C1 segment of cervical spinal cord (tissue), 14 donors: ENCODE data around the gene CDH22.

Experiments used
- DNase-seq, 14 donors: peaks; one replicate each; lab custom pipeline; 2025; lab: John Stamatoyannopoulos, UW

CDH22 gene

DNA sequence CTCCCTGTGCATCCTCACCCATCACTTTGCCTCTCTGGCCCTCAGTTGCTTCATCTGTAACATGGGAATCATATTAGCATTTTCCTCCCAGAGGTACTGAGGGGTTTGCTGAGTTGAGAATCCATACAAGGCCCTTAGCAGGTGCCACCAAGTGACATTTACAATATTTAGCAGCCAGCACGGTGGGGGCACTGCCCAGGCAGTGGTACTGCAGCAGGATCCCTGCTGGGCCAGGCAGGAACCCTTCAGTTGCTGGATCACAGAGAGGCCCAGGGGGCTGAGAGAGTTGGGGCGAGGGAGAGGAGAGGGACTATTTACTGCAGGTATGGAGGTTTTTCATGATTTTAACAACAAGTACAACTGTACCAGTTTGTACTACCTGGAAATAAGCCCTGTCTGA lies 65.9 kb downstream of the CDH22 start:
- DNase-seq: no peak

DNA sequence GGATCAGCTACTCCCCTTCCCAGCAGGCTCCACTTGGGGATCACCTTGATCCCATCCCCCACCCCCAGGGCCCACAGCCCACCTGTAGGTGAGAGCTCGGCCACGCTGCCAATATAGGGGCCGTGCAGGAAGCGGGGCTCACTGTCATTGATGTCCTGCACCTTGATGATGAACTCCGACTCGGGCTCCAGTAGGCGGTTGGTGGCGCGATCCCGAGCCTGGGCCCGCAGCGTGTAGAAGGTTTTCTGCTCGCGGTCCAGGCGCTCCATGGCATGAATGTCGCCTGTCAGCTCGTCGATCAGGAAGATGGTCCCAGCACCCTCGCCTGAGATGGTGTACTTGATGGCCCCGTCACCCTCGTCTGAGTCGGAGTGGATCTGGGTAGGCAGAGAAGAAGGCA lies 67.4 kb downstream of the CDH22 start:
- no peak for DNase-seq

DNA sequence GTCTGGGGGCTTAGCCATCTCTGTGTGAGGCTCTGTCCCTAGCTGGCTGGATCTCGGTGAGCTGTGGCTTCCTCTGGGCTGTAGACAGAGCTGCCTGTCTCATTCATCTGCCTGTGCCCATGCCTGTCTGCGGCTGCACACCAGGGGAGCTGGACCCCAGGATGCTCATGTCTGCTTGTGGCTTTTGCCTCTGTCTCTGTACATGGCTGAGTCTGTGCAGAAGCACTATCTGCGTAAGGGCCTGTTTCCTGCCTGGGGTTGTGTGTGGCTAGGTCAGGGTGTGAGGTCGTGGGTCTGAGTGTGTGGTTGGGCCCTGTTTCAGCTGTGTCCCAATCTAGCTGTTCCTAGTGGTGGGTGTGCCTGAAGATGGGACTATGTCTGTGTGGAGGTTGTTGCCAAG lies 68.2 kb downstream of the CDH22 start:
- no peak for DNase-seq

DNA sequence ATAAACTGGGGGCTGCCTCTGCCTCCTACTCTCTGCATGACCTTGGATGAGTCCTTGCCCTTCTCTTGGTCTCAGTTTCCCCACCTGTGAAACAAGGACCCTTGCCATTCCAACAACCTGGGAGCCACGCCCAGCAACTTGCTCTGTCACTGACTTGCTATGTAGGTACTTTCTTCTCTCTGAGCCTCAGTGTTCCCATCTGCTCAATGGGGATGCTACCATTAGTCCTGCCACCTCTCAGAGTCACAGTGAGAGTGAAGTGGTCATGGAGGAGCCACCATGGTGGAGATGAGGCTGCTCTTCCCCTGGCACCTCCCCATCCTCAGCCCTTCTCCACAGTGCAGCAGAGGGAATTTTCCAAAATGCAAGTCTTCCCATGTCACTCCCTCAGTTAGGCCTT lies 70.6 kb downstream of the CDH22 start:
- no peak for DNase-seq

DNA sequence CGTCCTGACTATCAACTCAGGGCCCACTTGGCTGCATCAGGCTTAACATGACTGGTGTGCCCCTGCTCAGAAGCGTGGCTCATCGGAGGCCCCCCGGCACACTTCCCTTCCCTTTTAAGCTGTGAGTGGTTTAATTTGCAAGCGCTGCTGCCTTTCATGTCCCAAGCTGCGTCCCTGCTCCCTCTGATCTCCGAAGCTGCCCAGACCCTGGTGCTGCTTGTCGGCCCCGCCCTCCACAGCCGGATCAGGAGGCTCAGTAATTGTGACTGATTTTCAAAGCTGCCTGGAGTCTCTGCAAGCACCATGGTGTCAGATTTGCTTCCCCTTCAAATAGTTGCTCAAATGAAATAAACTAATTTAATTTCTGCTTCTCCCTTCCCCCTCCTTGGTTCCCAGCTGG lies 71.1 kb downstream of the CDH22 start:
- DNase-seq: no peak

DNA sequence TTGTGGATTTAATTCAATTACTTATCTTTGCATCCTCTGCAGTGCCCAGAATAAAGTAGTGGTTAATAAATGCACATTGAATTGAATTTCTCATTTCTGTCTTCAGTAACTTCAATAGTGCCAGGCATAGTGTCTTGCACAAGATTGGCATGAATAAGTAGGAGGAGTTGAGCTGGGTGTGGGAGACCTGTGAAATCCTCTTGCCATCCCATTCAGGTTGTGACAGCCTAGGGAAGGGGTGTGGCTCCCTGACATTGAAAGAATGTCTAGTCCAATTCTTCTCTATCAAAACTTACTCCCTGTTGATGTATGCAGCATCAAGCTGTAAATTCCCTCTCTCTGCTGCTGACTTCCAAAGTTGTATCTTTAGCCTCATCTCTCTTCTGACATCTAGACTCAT lies 73.2 kb downstream of the CDH22 start:
- DNase-seq: no peak

DNA sequence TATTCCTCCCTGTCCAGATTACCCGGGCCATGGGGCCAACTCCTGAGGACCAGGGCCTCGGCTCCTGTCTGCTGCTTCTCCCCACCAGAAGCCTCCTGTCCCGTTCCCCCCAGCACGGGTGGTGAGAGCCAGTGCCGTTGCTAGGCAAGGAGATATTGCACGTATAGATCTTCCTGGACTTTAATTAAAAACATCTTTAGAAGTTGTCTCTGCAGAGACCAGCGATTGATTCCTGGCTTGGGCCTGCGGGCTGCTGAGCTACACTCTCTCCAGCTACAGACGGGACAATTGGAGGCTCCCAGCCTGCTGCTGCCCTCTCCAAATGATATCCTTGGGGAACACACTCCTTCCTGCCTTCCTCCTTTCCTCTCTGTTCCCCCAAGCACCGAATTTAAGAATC lies 74.6 kb downstream of the CDH22 start:
- no peak for DNase-seq

DNA sequence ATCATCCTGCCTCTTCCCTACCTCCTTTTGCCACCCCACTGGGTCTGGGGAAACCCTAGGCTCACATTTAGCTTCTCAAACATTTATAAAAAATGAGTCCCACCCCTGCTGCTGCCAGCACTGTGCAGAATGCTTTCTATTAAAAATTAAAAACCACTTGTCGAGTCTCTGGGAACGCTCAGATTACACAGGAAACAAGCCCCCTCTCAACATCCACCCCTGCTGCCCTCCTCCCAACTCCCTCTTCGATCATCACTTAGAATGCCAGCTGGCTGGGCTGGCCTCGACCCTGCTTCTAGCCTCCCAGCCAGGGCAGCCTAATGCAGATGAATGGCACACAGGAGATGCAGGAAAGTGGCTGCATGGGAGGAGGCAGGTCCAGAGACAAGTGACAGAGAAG lies 75.8 kb downstream of the CDH22 start:
- DNase-seq: no peak

DNA sequence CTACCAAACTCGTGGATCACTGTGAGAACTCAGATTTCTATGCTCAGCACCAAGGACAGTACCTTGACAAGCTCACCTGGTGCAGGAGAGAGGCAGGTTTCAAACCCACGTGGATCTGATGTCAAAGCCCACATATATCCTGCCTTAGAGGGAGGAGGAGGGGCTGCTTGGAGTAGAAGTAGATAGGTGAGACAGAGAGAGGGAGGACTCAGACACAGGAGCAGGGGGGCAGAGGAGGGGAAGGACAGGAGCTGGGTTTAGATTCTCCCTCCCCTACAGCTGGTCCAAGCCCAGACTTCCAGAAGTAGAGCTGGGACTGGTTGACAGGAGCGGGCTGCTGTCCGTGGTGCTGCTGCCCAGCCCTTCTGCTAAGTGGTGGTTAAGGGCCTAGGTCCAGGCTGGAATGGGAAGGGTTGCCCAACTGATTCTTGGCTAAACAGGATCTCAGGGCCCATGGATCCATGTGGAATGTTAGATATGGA lies 77.5 kb downstream of the CDH22 start:
- DNase-seq: no peak

DNA sequence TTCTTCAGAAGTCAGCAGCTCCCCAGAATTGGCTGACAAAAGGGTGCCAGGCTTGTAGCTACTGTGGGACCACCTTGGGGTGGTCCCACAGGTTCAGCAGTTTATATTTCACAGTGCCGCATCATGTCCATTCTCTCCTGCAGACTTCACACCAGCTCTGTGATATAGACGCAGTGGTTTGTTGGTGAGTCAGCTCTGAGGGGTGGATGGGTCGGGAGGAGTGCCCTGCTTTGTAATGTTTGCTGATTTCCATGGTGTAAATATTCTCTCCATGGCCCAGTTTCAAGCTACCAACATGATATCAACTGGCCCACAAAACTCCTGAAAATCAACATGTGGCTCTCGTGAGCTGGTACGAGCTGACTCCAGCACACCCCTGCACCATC lies 78.2 kb downstream of the CDH22 start:
- DNase-seq: no peak

DNA sequence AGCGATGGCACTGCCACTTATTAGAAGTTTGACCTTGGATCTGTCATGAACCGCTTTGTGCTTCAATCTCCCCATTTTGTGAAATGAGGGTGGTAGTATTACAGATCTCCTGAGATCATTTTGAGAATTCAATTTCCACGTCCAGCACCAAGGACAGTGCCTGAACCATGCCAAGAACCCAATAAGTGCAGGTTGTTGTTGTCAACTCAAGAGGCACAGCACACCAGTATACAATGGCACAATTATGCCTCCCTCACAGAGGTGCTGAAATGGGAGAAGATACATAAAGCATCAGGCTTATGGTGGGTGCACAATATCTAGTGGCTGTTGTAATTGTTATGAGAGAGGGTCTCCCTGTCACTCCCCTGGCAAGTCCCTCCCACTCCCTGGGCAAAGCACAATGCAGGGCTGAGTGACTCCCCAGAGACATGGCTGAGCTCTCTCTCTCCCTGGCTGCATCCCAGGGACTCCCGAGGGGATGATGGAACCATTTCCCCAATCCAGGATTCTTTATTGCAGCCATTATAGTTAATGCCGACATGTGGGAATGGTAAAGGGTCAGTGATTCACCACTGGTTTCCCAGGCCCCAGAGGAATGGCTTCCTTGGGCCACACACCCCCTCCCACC lies 78.7 kb downstream of the CDH22 start:
- DNase-seq: no peak

DNA sequence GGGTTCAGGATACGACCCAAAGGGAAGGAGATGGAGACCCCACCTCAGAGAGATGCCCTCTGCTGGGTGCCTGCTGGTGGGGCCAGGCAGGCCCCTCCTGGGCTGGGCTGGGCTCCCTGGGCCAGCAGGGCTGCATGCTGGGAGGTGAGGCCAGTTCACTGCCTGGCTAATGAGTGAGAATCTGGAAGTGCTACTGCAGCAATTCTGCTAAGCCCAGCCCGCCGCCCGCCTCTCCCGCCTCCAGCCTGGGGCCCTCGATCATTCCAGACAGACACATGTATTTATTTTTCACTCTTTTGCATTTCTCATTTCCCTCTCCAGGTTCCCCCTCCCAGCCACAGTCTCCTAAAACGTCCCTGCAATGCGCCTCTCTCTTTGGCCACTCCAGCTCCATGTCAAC lies 79.6 kb downstream of the CDH22 start:
- no peak for DNase-seq

DNA sequence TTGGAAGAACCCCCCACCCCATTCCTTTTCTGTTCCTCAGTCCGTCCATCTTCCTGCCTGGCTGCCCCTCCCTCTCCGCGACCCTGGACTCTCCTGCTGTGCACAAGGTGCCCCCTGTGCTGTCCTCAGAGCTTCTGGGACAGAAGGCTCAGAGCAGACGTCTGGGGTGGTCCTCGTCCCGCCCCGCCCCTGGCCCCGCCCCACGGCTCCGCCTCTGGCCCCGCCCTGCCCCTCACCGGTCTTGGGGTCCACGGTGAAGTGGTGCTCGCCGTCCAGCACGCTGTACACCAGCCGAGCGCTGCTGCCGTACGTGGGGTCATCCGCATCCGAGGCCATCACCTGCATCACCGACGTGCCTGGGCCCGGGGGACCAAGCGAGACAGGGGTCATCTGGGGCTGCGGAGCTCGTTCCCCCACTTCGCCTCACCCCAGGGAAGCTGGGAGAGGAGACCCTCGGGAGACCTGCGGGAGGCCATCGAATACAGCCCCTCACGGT lies 81.0 kb downstream of the CDH22 start:
- no peak for DNase-seq

DNA sequence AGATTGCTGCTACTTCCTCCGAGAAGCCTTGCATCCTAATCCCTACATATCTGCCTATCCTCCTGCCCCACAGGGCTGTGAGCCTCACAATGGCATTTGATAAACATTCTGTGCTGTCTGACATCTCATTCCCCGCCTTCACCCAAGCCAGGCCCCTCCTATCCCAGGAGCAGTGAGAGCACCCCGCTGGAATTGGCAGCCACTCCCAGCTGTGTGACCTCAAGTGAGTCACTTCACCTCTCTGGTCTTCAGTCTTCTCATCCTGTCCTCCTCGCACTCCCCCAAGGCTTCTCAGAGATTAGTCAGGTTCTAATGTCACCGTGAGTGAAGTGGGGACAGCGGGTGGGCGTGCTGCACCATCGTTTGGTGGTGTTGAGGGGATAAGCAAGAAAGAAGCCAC lies 81.7 kb downstream of the CDH22 start:
- no peak for DNase-seq

DNA sequence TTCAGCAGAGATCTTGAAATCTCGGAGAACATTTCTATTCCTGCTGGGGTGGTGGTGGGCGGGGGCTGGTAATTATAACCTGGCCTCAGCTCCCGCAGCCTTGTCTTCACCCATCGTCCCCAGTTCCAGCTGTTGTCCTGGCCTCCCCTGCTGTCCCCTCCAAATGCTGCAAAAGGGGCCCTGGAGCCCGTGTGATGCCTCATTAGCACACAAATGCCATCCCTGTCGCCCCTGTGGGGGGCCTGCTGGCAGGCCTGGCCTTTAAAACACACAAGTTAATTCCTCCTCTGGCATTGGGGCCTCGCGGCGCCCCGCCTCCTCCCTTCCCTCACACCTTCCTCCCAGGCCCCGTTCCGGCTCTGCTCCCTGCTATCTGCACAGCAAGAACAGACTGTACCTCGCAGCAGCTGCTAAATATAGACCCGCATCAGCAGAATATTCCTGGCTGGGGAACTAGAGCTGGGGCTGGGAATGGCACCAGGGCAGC lies 85.7 kb downstream of the CDH22 start:
- peak in 1 of 14 donors; percentile 95 for DNase-seq

DNA sequence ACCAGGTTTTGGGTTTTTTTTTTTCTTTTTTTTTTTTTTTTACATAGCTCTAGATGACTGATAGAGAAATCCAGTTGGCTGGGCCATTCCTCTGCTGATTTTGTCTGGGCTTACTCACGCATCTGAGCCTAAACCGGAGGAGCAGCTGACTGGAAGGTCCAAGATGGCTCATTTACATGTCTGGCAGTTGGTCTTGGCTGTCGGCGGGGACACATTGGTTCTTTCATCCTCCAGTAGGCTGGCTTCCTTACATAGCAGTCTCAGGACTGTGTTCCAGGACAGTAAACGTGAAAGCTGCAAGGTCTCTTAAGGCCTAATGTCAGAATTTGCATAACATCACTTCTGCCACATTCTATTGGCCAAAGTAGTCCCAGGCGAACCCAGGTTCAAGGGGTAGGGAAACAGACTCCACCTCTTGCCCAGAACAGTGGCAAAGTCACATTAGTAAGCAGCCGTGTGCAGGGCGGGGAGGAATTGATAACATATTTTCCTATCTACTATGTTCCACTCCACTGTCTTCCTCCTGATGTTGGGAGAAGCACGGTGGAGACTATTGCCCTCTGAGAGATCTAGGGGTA lies 87.0 kb downstream of the CDH22 start:
- DNase-seq: peak in 5 of 14 donors; percentile 4 to 84 (median 19)

DNA sequence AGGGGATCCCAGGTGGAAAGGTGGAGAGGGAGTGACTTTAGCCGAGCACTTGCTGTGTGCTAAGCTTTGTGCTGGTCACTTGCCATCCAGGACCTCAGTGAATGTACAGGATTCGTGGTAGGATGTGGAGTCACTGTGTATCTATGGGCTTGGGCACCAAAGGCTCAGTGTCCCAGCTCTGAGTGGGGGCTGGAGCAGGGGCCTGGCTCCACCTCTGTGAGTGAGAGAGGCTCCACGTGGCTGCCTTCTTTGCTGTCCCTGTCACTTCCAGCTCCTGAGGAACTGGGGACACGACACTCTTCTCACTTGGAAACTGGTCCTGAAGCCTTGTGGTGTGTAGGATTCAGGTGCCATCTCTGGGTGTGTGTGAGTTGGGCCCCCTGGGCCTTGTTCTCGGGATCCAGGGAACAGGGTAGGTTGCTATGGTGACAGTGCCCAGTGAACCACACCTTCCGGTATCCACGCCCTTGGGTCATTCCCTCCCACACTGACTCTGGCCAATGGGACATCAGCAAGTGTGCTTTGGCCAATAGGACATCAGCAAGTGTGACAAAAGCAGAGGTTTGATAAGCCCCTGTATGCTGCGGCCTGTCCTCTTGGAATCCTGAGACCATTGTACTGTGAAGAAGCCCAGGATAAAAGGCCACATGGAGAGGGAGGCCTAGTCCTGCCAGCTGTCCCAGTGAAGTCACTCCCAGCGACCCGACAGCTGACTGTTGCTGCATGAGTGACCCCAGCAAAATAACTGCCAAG lies 87.7 kb downstream of the CDH22 start:
- peak in 4 of 14 donors; percentile 5 to 76 (median 23) for DNase-seq

DNA sequence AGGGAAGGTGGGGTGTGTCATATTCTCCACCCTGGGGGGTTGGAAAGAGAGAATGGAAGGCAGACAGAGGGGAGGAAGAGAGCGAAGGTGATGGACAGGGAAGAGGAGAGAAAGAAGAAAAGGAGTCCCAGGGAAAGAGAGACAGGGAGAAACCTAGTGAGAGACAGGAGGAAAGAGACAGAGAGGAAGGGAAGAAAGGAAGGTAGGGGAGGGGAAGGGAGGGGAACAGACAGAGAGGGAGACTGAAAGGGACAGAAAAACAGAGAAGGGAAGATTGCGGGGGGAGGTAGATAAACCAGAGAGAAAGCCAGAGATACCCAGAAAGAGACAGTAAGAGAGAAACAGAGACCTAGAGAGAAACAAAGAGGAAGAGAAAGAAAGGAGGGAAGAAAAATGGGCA lies 88.4 kb downstream of the CDH22 start:
- no peak for DNase-seq

DNA sequence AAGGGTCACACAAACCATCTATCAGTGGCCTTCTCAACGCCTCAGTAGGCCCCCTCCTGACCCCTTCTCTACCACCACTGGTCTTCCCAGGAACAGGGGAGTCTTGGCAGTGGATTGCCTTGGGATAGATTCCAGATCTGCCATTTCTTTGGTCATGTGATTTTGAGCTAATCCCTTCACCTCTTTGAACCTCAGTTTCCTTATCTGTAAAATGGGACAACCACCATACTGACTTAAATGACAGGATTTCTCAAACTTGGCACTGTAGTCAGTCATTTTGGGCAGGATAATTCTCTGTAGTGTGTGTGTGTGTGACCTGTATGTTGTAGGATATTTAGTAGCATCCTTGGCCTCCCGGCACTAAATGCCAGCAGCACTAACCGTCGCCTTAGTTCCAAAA lies 89.1 kb downstream of the CDH22 start:
- no peak for DNase-seq

DNA sequence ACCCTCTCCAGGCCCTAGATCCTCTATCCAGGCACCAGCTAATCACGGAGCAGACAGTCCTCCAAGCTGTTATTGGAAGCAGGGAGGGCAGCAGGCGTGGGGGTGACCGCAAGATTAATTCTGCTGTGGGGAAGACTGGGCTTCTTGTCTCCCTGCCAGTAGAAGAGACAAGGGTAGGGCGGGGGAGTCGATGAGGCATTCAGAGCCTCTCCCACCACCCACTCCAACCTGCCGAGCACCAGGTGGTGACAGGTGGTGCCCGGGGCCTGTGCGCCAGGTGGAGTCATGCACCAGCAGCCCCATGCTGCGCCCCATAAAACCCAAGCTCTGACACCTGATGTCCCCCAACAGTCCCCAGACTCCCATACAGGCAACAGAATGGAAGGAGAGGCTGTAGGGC lies 89.6 kb downstream of the CDH22 start:
- peak in 1 of 14 donors; percentile 57 for DNase-seq

DNA sequence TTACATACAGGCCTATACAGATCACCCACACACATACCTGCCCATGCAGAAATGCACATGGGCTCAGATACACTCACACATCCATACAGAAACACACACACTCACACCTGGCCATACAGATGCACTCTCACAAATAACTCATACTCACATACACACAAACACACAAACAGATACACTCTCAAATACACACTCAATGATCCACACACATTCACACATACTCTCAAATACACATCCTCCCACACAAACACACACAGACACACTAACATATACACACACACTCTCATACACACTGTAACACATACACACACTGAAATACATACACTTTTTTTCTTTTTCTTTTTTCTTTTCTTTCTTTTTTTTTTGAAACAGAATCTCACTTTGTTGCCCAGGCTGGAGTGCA lies 90.7 kb downstream of the CDH22 start:
- no peak for DNase-seq

DNA sequence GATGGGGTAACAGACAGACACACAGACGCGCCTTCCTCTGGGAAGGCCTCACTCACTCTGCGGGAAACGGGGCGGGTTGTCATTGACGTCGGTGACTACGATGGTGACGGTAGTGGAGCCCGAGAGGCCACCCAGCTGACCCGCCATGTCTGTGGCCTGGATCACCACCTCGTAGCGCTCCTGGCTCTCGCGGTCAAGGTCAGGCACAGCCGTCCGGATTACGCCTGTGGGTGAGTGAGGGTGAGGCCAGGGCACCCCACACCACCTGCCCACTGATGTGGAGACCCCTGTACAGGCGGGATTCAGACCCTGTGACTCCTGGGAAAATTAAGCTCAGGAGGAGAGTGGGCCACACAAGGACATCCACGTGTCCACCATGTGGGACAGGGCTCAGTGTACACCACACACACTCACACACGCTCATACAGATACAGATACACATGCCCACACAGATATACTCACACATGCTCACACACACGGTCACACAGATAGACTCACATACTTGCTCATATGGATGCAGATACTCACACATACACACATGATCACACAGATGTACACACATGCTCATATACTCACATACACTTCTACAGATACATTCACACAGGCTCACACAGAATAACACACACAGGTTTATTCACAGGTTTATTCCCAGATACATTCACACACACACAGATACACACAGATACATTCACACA lies 91.4 kb downstream of the CDH22 start:
- no peak for DNase-seq
